ENCODE results near the gene SULF2. TPM values are rescaled to one million over a fixed set of nuclear protein-coding genes. Genes with fewer than 3 reads are reported as not detected.

Gene SULF2
- total RNA-seq, 1 experiment from 2014 or later: 0.69 TPM

DNA sequence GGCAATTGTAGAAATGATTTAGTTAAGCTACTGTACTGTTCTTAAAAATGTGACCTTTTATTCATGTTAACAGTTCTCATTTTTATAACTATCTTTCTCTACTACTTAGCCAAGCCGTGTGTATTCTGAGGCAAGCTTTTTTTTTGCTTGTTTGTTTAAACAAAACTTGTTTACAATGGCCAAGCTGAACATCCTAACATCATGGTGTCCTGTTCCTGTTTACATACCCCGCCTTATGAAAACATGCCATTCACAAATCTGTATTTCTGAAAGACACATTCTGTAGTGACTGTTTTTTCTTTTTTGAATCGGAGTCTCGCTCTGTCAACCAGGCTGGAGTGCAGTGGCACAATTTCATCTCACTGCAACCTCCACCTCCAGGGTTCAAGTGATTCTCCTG is 142.7 kb downstream of the SULF2 start:
- Histone ChIP-seq H3K9me3 (ENCODE audit: low read depth, low read length, poor library complexity, severe bottlenecking) (no peaks in the 10 kb centered on the region), H3K36me3 (ENCODE audit: insufficient read depth, low read length, poor library complexity, severe bottlenecking) (peaks cover 11% of the 10 kb centered on the region), H3K4me1 (ENCODE audit: insufficient read depth, low read length, poor library complexity, severe bottlenecking) (no peaks in the 10 kb centered on the region), H3K27me3 (replicated peaks; ENCODE audit: insufficient read depth, low read depth, low read length, poor library complexity) (no peaks in the 10 kb centered on the region), H3K4me3 (ENCODE audit: low read depth, low read length, poor library complexity, severe bottlenecking) (no peak overlapping the region), H3K27ac (ENCODE audit: low read depth, low read length, poor library complexity, severe bottlenecking) (no peak overlapping the region)
- DNase-seq (ENCODE audit: low spot score): no peak
- intact Hi-C loops (cut with micrococcal nuclease; ENCODE audit: unreplicated experiment): no loop called here
- POLR2A ChIA-PET (ENCODE audit: low non-redundant PET): no interaction called here
- CTCF ChIA-PET: no interaction called here
- no peak for TF ChIP-seq CTCF (conservative IDR thresholded peaks at IDR 0.05; ENCODE audit: low read depth, low read length)
- no peak for TF ChIP-seq EZH2 (IDR thresholded peaks at IDR 0.05; ENCODE audit: borderline replicate concordance, low read depth, low read length, poor library complexity, severe bottlenecking)
- no TSS peak for BruUV-seq (replicated peaks)

DNA sequence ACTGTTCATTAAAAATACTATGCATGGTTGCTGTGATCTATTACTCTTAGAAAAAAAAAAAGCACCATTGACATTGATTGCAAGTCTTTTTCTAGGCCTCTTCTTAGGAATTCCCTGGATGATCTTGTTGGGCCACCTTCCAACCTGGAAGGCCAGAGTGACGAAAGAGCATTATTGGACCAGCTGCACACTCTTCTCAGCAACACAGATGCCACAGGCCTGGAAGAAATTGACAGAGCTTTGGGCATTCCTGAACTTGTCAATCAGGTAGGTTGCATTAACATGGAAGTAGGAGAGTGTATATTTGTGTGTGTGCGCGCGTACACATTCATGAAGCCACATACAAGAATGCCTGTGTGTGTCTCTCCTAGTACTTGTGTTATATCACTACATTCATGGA is 143.2 kb downstream of the SULF2 start:
- no peak for DNase-seq (ENCODE audit: low spot score)
- Histone ChIP-seq H3K4me1 (ENCODE audit: insufficient read depth, low read length, poor library complexity, severe bottlenecking) (no peaks in the 10 kb centered on the region), H3K4me3 (ENCODE audit: low read depth, low read length, poor library complexity, severe bottlenecking) (no peak overlapping the region), H3K9me3 (ENCODE audit: low read depth, low read length, poor library complexity, severe bottlenecking) (no peaks in the 10 kb centered on the region), H3K27me3 (replicated peaks; ENCODE audit: insufficient read depth, low read depth, low read length, poor library complexity) (no peaks in the 10 kb centered on the region), H3K36me3 (ENCODE audit: insufficient read depth, low read length, poor library complexity, severe bottlenecking) (peaks cover 11% of the 10 kb centered on the region), H3K27ac (ENCODE audit: low read depth, low read length, poor library complexity, severe bottlenecking) (no peak overlapping the region)
- ChIA-PET CTCF (no interaction called here), POLR2A (ENCODE audit: low non-redundant PET) (no interaction called here)
- intact Hi-C loops (cut with micrococcal nuclease; ENCODE audit: unreplicated experiment): no loop called here
- TF ChIP-seq CTCF (conservative IDR thresholded peaks at IDR 0.05; ENCODE audit: low read depth, low read length) (no peak), EZH2 (IDR thresholded peaks at IDR 0.05; ENCODE audit: borderline replicate concordance, low read depth, low read length, poor library complexity, severe bottlenecking) (no peak)
- BruUV-seq (replicated peaks): no TSS peak

DNA sequence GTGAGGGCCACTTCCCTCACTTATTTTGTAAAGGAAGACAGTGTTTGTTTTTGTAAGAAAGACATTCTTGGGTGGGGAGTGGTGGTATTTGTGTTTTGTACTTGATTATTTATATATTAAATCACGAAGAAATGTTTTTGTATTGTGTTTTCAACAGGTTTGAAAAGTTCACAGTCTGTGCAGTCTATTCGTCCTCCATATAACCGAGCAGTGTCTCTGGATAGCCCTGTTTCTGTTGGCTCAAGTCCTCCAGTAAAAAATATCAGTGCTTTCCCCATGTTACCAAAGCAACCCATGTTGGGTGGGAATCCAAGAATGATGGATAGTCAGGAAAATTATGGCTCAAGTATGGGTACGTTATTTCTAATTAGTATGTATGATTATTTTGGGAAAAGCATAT is 146.4 kb downstream of the SULF2 start:
- CTCF ChIA-PET: no interaction called here
- intact Hi-C loops (cut with micrococcal nuclease; ENCODE audit: unreplicated experiment): no loop called here
- no TSS peak for BruUV-seq (replicated peaks)

More for the DNA sequence above, 146.4 kb downstream of the SULF2 start:
- H3K36me3 ChIP-seq (ENCODE audit: insufficient read depth, low read length, poor library complexity, severe bottlenecking): peaks cover 20% of the 10 kb centered on the region
- POLR2A ChIA-PET (ENCODE audit: low non-redundant PET): no interaction called here
- H3K27ac ChIP-seq (ENCODE audit: low read depth, low read length, poor library complexity, severe bottlenecking): no peak overlapping the region
- no peak for DNase-seq (ENCODE audit: low spot score)
- no peaks in the 10 kb centered on the region for H3K27me3 ChIP-seq (replicated peaks; ENCODE audit: insufficient read depth, low read depth, low read length, poor library complexity)
- no peak for TF ChIP-seq EZH2 (IDR thresholded peaks at IDR 0.05; ENCODE audit: borderline replicate concordance, low read depth, low read length, poor library complexity, severe bottlenecking)
- TF ChIP-seq CTCF (conservative IDR thresholded peaks at IDR 0.05; ENCODE audit: low read depth, low read length): no peak
- H3K9me3 ChIP-seq (ENCODE audit: low read depth, low read length, poor library complexity, severe bottlenecking): no peaks in the 10 kb centered on the region
- no peak overlapping the region for H3K4me3 ChIP-seq (ENCODE audit: low read depth, low read length, poor library complexity, severe bottlenecking)
- H3K4me1 ChIP-seq (ENCODE audit: insufficient read depth, low read length, poor library complexity, severe bottlenecking): no peaks in the 10 kb centered on the region
